ENCODE results near the gene FAM149B1.
"Not testable (repeated sequence)": the region's sequence is repeated elsewhere in the genome, so short reads cannot be mapped to it uniquely, and the experiment has no call there.

The FAM149B1 gene

DNA sequence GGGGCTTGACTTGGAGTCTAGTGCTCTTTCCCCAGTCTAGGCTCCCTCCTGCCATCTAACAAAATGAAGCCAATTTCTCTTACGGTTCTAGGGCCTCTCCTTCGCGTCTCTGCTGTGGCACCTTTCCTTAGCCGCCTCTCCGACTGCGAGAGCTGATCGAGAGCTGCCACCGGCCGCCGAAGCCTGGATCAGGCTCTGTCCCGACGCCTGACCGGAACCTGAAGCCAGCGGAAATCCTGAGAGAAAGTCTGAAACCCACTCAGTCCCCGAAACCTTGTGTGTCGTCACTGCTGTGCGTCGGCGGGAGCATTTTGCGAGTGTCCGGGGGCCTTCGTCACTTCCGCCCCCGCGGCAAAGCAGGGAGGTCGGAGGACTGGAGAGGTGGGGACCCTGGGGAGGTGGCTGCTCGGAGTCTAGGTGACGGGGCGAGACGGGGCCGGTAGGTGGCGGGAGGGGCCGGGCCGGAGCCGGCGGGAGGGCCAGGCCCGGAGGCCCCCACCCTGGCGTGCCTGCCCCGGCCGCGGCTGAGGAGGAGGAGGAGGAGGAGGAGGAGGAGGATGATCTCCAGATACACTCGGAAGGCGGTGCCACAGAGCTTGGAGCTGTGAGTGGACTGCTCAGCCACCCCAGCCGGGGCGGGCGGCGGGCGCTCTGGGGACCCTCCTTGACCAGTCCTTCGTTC lies at the start of gene FAM149B1, which contains the start of gene ECD:
FAM149B1 (plus strand) TSS at position 337 of the 682 bp plus-strand sequence; CDS start at position 558, 221 bp downstream.
ECD (minus strand) TSS at position 226 of the 682 bp plus-strand sequence. CDS start 4,071 bp downstream, outside the sequence.
- DNase-seq (ENCODE audit: low read depth), result peak; percentile 97

DNA sequence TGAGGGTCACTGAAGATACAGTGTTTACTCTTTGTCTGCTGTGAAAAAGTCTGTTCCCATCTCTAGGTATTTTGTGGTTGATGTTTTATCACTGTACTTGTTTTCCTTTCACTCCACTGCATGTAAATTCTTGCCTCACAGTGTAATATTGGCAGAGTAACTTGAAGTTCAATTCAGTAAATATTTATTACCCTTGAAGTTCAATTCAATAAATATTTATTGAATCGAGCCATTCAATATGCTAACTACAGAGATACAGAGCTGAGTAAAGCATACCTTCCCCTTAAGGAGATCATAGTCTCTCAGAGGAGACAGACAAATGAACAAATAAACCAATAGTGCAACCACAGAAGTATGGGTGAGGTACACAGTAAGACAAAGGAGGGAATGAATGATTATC lies 48.5 kb upstream of the FAM149B1 start:
- DNase-seq (ENCODE audit: low read depth), result no peak

DNA sequence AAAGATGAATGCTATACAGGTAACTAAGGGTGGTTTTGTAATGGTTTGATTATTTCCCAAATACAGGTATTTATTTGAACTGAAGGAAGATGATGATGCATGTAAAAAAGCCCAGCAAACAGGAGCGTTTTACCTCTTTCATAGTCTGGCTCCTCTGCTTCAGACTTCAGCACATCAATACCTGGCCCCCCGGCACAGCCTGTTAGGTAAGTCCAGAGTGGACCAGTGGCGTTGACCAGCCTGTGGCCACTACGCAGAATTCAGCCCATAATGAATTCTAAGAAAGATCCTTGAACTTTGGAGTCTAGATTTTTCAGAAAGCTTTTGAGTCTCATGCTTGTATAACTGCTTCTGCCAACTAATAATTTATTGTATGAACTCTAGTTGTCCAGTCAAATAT lies 48.0 kb upstream of the FAM149B1 start:
- no peak for DNase-seq (ENCODE audit: low read depth)

DNA sequence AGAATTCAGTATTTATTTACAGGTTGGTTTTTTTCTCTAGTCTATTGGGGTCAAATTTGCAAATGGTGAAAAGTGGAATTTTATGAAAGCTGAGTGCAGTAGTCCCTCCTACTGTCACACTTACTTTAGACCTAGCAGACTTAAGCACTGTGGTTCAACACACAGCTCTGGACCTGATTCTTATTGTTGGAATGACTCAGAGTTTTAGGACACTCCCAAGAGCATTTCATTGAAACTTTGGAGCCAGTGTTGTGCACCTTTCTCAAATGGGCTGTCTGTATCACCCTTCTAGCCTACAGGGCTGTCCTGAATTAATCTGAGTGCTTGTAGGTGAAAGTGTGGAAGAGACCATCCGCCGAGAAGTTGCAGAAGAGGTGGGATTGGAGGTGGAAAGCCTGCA lies 41.6 kb upstream of the FAM149B1 start:
- DNase-seq (ENCODE audit: low read depth), result no peak

DNA sequence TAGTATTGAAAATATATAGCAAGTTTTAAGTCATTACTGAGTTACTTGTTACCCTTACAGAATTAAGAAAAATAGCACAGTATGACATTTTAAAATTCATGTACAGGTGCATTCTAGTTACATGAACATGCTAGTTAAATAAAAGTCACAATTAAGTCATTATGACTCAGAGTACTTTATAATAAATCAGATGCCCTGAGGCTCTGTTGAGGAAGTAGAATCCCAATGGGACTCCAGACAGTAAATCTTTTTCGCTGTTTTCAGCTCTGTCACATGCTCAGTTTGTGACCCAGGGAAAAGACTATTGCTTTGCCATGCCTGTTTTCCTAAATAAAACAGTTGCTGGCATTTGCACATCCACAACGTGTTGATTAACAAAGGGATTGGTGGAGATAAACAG lies 36.6 kb upstream of the FAM149B1 start:
- DNase-seq (ENCODE audit: low read depth), result peak; percentile 74

DNA sequence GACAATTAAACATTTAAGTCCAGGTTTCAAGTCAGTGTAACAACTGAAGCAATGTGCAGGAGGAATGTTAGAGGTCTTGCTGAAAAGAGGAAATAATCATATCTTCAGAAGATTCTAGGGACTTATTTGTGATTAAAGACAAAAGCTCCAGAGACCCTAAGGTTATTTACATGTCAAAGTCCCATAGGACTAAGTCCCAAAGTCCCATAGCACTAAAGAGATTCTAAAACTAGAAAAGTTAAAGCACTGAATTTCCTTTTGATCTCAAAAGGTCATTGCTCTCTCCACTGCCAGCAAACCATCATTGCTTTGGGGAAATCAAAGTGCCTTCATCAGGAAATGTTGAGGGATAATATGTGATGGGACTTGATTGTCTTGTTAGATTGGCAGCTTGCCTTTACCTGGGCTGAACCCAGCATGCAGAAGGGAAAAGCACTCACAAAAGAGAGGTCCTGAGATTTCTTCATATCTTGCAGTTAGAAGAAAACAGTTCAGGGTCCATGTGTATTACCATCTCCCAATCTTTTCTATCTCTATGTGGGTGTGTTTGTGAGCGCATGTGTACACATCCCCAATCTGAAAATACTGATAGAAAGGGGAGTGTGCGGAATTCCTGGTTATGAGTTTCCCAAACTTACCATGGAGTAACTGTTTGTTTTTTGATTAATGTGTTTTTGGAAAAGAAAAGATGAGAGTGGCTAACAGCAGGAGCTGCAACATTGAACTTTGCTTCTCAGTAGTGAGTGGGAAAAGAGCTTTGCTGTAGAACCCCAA lies 35.8 kb upstream of the FAM149B1 start:
- no peak for DNase-seq (ENCODE audit: low read depth)

DNA sequence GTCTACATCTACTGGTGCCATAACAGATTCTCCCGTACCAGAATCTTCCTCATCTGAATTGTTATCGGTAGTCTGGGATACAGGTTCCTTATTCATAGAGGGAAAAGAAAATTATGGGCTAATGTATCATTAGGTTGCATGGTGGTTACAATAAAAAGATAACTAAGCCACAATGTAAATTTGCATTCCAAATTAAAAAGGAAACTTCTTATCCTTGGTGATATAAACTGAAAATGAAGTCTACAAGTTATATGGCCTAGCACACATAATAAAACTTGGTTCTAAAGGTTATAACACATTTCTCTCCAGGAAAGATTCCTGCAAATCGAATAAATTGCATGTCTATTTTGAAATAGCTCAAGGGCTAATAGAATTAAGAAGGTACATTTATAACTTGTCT lies 33.2 kb upstream of the FAM149B1 start:
- DNase-seq (ENCODE audit: low read depth), result no peak

DNA sequence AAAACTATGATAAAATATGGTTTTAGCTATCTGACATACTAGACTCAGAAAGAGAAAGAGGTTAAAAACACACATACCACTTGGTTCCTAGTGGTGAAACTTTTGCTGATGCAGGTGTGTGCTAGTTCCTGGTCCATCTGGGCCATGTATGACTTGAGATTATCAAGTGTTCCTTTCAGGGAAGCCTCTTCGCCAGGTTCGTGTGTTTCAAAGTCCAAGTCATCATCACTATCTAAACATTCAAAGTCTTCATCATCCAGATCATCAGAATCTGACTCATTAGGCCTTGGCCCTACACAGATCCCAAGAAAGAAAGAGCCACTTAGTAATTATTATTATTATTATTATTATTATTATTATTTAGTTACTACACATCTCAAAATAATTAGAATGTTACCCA lies 31.3 kb upstream of the FAM149B1 start:
- DNase-seq (ENCODE audit: low read depth), result peak; percentile 70

DNA sequence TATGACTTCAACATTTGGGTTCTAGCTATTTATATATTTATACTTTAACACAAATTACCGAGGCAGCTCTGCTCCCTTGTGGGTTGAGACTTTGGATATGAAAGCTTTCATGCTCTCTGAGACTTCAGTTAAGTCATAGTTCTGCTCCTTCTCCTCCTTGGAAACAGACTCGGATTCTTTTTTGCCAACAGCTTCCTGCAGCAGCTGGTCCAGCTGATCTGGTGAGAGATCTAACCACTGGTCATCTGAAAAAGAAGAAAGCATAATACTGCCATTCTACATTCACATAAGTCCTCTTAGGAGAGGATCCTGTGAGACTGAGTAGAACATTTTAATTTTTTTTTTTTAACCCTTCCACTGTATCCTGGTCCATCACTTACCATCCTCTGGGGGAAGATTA lies 28.7 kb upstream of the FAM149B1 start:
- DNase-seq (ENCODE audit: low read depth), result no peak

DNA sequence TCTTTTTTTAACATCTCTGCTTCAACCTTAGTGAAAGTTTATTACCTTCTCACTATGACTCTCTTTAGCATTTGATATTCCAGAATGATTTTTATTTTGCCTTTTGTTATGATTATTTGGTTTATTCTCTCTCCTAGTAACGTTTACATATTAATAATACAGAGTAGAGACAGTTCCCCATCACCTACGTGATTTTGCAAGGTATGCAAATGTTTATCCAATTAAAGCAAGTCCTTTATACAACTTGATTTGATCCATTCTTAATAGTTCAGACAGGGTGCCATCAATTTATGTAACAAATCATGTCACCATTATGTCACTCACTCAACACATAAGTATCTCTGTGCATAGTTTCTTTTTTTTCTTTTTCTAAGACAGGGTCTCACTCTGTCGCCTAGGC lies 26.3 kb upstream of the FAM149B1 start:
- DNase-seq (ENCODE audit: low read depth), result no peak

DNA sequence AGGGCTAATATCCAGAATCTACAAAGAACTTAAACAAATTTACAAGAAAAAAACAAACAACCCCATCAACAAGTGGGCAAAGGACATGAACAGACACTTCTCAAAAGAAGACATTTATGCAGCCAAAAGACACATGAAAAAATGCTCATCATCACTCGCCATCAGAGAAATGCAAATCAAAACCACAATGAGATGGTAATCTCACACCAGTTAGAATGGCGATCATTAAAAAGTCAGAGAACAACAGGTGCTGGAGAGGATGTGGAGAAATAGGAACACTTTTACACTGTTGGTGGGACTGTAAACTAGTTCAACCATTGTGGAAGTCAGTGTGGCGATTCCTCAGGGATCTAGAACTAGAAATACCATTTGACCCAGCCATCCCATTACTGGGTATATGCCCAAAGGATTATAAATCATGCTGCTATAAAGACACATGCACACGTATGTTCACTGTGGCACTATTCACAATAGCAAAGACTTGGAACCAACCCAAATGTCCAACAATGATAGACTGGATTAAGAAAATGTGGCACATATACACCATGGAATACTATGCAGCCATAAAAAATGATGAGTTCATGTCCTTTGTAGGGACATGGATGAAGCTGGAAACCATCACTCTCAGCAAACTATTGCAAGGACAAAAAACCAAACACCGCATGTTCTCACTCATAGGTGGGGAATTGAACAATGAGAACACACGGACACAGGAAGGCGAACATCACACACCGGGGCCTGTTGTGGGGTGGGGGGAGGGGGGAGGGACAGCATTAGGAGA lies 17.1 kb upstream of the FAM149B1 start:
- DNase-seq (ENCODE audit: low read depth), result not testable (repeated sequence)

DNA sequence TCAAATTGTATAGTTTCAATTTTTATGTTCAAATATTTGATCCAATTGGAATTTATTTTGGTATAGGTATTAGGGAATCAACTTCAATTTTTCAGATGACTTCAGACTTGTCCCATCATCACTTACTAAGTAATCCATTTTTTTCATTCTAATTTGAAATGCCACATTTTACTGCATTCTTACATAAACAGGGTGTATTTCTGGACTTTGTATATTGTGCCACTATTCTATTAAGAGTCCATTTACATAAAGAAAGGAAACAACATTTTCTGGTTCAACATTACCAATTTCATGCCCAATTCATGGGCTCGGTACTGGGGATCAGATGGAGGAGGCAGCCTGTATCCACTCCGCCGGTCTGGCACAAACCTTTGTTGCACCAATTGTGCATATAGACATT lies 15.9 kb upstream of the FAM149B1 start:
- DNase-seq (ENCODE audit: low read depth), result no peak

DNA sequence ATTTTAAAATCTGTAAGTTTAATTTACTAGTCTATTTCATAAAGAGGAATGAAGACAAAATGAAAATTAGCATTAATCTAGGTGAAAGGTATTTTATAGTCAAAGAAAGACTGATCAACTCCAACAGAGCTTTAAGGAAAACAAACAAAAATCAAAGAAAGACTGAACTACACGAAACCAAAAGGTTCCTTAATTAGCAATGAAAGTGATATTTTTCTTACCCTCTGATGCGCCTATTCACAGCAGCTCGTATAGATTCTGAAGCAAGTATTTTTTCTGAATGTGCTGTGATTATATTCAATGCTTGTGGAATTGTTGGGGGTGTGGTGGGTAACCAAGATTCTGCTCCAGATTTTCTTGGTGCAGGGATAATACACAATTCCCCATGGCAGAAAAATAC lies 11.9 kb upstream of the FAM149B1 start:
- no peak for DNase-seq (ENCODE audit: low read depth)

DNA sequence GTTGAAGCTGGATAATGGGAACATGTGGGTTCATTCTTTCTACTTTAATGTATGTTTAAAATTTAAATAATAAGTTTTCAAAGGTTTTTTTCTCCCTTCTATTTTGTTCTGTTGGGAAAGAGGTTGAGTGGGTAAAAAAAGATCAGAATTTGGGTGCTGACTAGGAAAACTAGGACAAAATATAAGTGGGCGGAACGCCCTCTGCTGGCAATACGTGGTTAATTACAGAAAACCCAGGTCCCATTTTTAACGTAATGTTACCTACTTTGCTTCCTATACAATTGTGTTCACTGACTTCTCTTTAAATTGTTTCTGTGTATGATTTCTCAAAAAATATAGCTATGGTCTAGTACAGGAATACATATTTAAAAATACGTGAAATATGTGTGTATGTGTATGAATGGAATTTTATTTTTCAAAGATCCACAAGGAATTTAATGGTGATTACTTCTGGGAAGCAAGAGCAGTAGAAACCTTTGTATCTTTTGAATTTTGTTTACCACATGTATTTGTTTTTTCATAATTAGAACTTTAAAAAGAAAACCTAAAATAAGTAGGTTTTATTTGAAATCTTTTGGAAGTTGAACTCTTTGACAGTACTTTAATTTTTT lies 8.8 kb upstream of the FAM149B1 start:
- DNase-seq (ENCODE audit: low read depth), result peak; percentile 71

DNA sequence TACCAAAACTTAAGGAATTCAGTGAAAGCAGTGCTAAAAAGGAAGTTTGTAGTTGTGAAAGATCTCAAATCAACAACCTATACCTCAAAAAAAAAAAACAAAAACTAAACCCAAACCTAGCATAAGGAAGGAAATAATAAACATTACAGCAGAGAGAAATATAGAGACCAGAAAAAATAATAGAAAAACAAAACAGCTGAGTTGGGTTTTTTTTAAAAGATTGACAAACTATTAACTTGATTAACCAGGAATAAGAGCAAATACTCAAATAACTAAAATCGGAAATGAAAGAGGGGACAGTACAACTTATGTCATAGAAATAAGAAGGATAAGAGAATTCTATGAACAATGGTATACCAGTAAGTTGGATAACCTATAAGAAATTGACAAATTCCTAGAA lies 6.8 kb upstream of the FAM149B1 start:
- no peak for DNase-seq (ENCODE audit: low read depth)

DNA sequence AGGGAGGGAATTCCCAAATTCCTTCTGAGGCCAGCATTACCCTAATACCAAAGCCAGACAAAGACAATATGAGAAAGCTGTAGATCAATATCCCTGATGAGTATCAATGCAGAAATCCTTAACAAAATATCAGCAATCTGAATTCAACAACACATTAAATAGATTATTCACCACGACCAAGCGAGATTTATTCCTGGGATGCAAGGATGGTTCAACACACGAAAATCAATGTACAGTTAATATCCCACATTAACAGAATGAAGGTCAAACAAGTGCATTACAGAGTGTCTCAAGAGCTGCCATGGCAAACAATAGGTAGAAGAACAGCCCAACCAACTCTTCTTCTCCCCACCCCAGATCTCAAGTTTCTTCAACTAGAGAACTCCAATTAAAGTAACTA lies 6.3 kb upstream of the FAM149B1 start:
- no peak for DNase-seq (ENCODE audit: low read depth)

DNA sequence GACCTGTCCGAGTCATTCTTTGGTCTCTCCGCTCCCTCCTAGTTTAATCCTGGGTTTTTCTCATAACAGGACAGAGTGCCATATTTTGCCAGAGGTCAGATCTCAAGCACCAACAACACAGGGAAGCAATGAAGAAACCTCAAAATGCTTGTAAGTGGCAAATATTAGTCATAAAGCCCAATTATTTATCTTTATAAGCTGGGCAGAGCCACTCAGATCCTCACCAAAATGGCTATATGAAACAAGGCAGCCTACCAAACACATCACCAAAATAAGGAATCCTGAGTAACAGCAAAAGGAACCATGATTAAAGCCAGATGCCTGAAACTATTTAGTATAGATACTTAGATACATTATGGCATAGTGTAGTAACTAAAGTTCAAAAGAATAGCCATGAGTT lies 4.8 kb upstream of the FAM149B1 start:
- DNase-seq (ENCODE audit: low read depth), result no peak

DNA sequence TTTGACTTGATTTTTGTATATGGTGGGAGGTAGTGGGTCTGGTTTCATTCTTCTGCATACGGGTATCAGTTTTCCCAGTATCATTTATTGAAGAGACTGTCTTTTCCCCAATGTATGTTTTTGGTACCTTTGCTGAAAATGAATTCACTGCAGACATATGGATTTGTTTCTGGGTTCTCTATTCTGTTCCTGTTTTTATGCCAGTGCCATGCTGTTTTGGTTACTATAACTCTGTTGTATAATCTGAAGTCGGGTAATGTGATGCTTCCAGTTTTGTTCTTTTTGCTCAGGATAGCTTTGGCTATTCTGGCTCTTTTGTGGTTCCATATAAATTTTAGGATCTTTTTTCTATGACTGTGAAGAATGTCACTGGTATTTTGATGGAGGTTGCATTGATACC lies 947 bp upstream of the FAM149B1 start:
- DNase-seq (ENCODE audit: low read depth), result no peak

DNA sequence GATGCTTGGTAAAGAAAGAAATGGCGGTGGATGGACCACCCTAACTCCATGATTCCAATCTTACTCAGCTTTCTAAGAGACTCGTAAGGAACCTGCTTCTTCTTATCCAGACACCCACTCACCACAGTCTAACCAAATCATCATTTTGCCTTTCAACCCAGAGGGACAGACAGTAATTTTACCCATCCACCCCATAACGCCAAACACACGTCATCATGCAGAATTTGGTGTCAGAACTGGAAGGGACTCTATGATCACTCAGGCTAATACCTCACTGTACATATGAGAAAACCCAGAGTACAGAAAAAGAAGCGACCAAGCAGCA lies 499 bp upstream of the FAM149B1 start:
- DNase-seq (ENCODE audit: low read depth), result peak; percentile 34

DNA sequence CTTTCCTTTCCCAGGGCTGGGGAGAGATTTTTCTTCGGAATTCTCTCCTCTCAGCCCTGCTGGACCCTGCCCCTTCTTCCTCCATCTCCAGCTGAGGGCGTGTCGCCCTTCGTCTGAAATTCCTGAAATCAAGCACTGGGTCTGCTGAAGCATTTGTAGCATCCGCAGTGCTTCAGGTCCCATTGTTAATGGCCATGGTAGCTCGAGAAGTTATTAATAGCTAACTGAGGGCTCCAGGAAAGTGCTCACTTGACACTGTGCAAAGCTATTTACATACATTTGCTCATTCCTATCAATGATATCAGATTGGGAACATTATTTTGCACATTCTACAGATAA lies 515 bp downstream of the FAM149B1 start:
- DNase-seq (ENCODE audit: low read depth), result no peak

DNA sequence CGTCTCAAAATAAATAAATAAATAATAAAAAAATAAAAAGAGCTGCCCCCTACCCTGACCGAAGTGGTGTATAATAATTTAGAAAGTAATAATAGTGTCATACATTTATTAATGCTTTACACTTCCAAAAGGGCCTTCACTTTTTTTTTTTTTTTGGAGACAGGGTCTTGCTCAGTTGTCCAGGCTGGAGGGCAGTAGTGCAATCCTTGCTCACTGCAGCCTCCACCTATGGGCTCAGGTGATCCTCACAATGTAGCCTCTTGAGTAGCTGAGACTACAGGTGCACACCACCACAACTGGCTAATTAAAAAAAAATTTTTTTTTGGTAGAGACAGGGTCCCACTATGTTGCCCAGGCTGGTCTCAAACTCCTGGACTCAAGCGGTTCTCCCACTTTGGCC lies 1.4 kb downstream of the FAM149B1 start:
- no peak for DNase-seq (ENCODE audit: low read depth)

DNA sequence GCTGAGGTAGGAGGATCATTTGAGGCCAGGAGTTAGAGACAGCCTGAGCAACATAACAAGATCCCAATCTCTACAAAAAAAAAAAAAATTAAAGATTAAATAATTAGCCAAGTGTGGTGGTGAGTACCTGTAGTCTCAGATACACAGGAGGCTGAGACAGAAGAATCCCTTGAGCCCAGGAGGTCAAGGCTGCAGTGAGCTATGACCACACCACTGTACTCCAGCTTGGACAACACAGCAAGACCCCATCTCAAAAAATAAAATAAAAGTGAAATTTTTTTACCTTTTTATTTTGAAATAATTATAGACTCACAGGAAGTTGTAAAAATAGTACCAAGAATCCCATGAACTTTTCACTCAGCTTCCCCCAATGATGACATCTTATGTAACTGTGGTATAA lies 4.9 kb downstream of the FAM149B1 start:
- no peak for DNase-seq (ENCODE audit: low read depth)
